ENCODE measurements around the gene YDJC. TPM values are rescaled to one million over a fixed set of nuclear protein-coding genes. Genes with fewer than 3 reads are reported as not detected.

YDJC gene
- total RNA-seq, 4 donors from 2014 or later, result 10.9 to 42.5 (median 16.0) TPM

- peak overlapping the region; percentile 52 to 83 for H3K27ac ChIP-seq
- H3K4me3 ChIP-seq, result peak overlapping the region; percentile 55 to 90
- TF ChIP-seq POLR2A (IDR thresholded peaks at IDR 0.05), result no peak
- TF ChIP-seq, protein P1, sequence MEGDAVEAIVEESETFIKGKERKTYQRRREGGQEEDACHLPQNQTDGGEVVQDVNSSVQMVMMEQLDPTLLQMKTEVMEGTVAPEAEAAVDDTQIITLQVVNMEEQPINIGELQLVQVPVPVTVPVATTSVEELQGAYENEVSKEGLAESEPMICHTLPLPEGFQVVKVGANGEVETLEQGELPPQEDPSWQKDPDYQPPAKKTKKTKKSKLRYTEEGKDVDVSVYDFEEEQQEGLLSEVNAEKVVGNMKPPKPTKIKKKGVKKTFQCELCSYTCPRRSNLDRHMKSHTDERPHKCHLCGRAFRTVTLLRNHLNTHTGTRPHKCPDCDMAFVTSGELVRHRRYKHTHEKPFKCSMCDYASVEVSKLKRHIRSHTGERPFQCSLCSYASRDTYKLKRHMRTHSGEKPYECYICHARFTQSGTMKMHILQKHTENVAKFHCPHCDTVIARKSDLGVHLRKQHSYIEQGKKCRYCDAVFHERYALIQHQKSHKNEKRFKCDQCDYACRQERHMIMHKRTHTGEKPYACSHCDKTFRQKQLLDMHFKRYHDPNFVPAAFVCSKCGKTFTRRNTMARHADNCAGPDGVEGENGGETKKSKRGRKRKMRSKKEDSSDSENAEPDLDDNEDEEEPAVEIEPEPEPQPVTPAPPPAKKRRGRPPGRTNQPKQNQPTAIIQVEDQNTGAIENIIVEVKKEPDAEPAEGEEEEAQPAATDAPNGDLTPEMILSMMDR (IDR thresholded peaks at IDR 0.05), result no peak
- no peak for DNase-seq
- no peaks in the 10 kb centered on the region for H3K27me3 ChIP-seq
- no peaks in the 10 kb centered on the region for H3K36me3 ChIP-seq
- intact Hi-C loops (cut with DNase I; ENCODE audit: low total_unique reads), result no loop called here
- H3K9me3 ChIP-seq, result no peaks in the 10 kb centered on the region
- H3K4me1 ChIP-seq, result peaks cover 0 to 10% of the 10 kb centered on the region in 2 donors
These were observed 1.2 kb downstream of the YDJC start for GRCh38 chr22:21628386-21629254.

GRCh38 chr22:21626735-21627469, 2.9 kb downstream of the YDJC start:
- no peak for DNase-seq
- Histone ChIP-seq H3K4me1 (peaks cover 0 to 10% of the 10 kb centered on the region in 2 donors), H3K4me3 (no peak overlapping the region), H3K36me3 (no peaks in the 10 kb centered on the region), H3K27ac (no peak overlapping the region), H3K9me3 (no peaks in the 10 kb centered on the region), H3K27me3 (no peaks in the 10 kb centered on the region)
- TF ChIP-seq, protein P1 (IDR thresholded peaks at IDR 0.05), result no peak
- no peak for TF ChIP-seq POLR2A (IDR thresholded peaks at IDR 0.05)
- intact Hi-C loops (cut with DNase I; ENCODE audit: low total_unique reads), result no loop called here

- TF ChIP-seq, protein P1 (IDR thresholded peaks at IDR 0.05), result no peak
- TF ChIP-seq POLR2A (IDR thresholded peaks at IDR 0.05), result no peak
- DNase-seq, result no peak
- H3K9me3 ChIP-seq, result no peaks in the 10 kb centered on the region
- H3K4me1 ChIP-seq, result peaks cover 0 to 10% of the 10 kb centered on the region in 2 donors
- intact Hi-C loops (cut with DNase I; ENCODE audit: low total_unique reads), result no loop called here
- no peaks in the 10 kb centered on the region for H3K36me3 ChIP-seq
- H3K27ac ChIP-seq, result no peak overlapping the region
- H3K27me3 ChIP-seq, result no peaks in the 10 kb centered on the region
- H3K4me3 ChIP-seq, result no peak overlapping the region
These were observed 3.6 kb downstream of the YDJC start for GRCh38 chr22:21626073-21626734.

GRCh38 chr22:21624880-21625791, 4.7 kb downstream of the YDJC start:
- no peaks in the 10 kb centered on the region for H3K9me3 ChIP-seq
- TF ChIP-seq, protein P1 (IDR thresholded peaks at IDR 0.05), result no peak
- TF ChIP-seq POLR2A (IDR thresholded peaks at IDR 0.05), result no peak
- no peaks in the 10 kb centered on the region for H3K36me3 ChIP-seq
- H3K27ac ChIP-seq, result no peak overlapping the region
- peaks cover 0 to 10% of the 10 kb centered on the region in 2 donors for H3K4me1 ChIP-seq
- H3K4me3 ChIP-seq, result no peak overlapping the region
- no peak for DNase-seq
- H3K27me3 ChIP-seq, result no peaks in the 10 kb centered on the region
- intact Hi-C loops (cut with DNase I; ENCODE audit: low total_unique reads), result no loop called here

All from uterus (tissue), 4 donors.